Neural cell (in vitro differentiated cells): ENCODE measurements around the gene MAST1. TPM values are rescaled to one million over a fixed set of nuclear protein-coding genes. Genes with fewer than 3 reads are reported as not detected.
"Not testable (repeated sequence)": the region's sequence is repeated elsewhere in the genome, so short reads cannot be mapped to it uniquely, and the experiment has no call there.

Experiments used
- H2AFZ ChIP-seq: fragments of 200-600, 300-800 bp; sonication (generic), shearing (Covaris generic); 2 replicates; pipeline ENCODE4 v1.6.0; 2014; ENCODE audit warnings: low read depth, mild to moderate bottlenecking, antibody characterized with exemption, low read length, moderate library complexity
- H3F3A ChIP-seq: fragments of 200-600 bp; shearing (Covaris generic); 2 replicates; pipeline ENCODE4 v1.6.1; 2016; ENCODE audit warnings: mild to moderate bottlenecking, moderate library complexity, mixed read lengths, antibody characterized with exemption, low read length; ENCODE audit not compliant: insufficient read depth, poor library complexity, severe bottlenecking
- H3K27ac ChIP-seq: fragments of 200-600, 300-800 bp; sonication (generic), shearing (Covaris generic); 2 replicates; pipeline ENCODE4 v1.5.1; 2014; ENCODE audit warnings: mild to moderate bottlenecking, low read length, moderate library complexity
- H3K27me3 ChIP-seq: fragments of 300-800, 200-600 bp; sonication (generic), shearing (Covaris generic); 2 replicates; pipeline ENCODE4 v1.6.0; 2014; ENCODE audit warnings: mild to moderate bottlenecking, low read depth, low read length, moderate library complexity; ENCODE audit not compliant: insufficient read depth
- H3K36me3 ChIP-seq: fragments of 300-800, 200-600 bp; sonication (generic), shearing (Covaris generic); 2 replicates; pipeline ENCODE4 v1.5.1; 2014; ENCODE audit warnings: mild to moderate bottlenecking, antibody characterized with exemption, low read length, moderate library complexity; ENCODE audit not compliant: insufficient read depth
- H3K4me2 ChIP-seq: fragments of 300-800, 200-600 bp; sonication (generic), shearing (Covaris generic); 2 replicates; pipeline ENCODE4 v1.6.0; 2014; ENCODE audit warnings: mild to moderate bottlenecking, low read length
- H3K4me3 ChIP-seq: fragments of 300-800, 200-600 bp; sonication (generic), shearing (Covaris generic); 2 replicates; pipeline ENCODE4 v1.5.1; 2014; ENCODE audit warnings: mild to moderate bottlenecking, low read length, moderate library complexity
- H3K79me2 ChIP-seq: fragments of 200-600 bp; shearing (Covaris generic); replicated peaks from 2 replicates; pipeline ENCODE4 v1.6.0; 2014; ENCODE audit warnings: mild to moderate bottlenecking, low read length, moderate library complexity; ENCODE audit not compliant: insufficient read depth
- H3K9ac ChIP-seq: fragments of 300-800, 200-600 bp; sonication (generic), shearing (Covaris generic); 2 replicates; pipeline ENCODE4 v1.6.1; 2016; ENCODE audit warnings: mild to moderate bottlenecking, low read length, mixed read lengths
- H3K9me2 ChIP-seq: fragments of 200-600 bp; shearing (Covaris generic); 2 replicates; pipeline ENCODE4 v1.6.1; 2016; ENCODE audit warnings: mild to moderate bottlenecking, low read length, mixed read lengths; ENCODE audit not compliant: insufficient read depth
- H3K9me3 ChIP-seq: fragments of 200-600, 300-800 bp; sonication (generic), shearing (Covaris generic); 2 replicates; pipeline ENCODE4 v1.6.1; 2016; ENCODE audit warnings: mild to moderate bottlenecking, mixed run types, low read length, moderate library complexity, mixed read lengths
- H4K20me1 ChIP-seq: fragments of 200-600 bp; shearing (Covaris generic); 2 replicates; pipeline ENCODE4 v1.6.1; 2016; ENCODE audit warnings: mild to moderate bottlenecking, mixed run types; ENCODE audit not compliant: insufficient read depth
- EP300 ChIP-seq: fragments of 450-650 bp; conservative IDR thresholded peaks from 2 replicates; pipeline ENCODE4 v1.6.1; 2014; ENCODE audit warnings: antibody characterized with exemption, mild to moderate bottlenecking, moderate library complexity; ENCODE audit not compliant: poor library complexity, severe bottlenecking
- EZH2 ChIP-seq: fragments of 200-600, 300-800 bp; shearing (Covaris generic), sonication (generic); IDR thresholded peaks from 2 replicates; pipeline ENCODE4 v1.6.1; 2014; ENCODE audit warnings: antibody characterized with exemption, low read length, borderline replicate concordance, mild to moderate bottlenecking; ENCODE audit not compliant: insufficient read depth, poor library complexity, severe bottlenecking
- MXI1 ChIP-seq: fragments of 450-650 bp; conservative IDR thresholded peaks from 2 replicates; pipeline ENCODE4 v1.6.1; 2014; ENCODE audit warnings: antibody characterized with exemption, mild to moderate bottlenecking; ENCODE audit not compliant: poor library complexity, severe bottlenecking
- POLR2AphosphoS5 ChIP-seq: IDR thresholded peaks from 2 replicates; pipeline ENCODE4 v1.6.1; 2012
- RAD21 ChIP-seq: fragments of 450-650 bp; conservative IDR thresholded peaks from 2 replicates; pipeline ENCODE4 v1.6.1; 2014; ENCODE audit warnings: antibody characterized with exemption, mild to moderate bottlenecking, moderate library complexity
- SMC3 ChIP-seq: fragments of 450-650 bp; conservative IDR thresholded peaks from 2 replicates; pipeline ENCODE4 v1.6.1; 2014; ENCODE audit warnings: antibody characterized with exemption, mild to moderate bottlenecking, moderate library complexity; ENCODE audit not compliant: poor library complexity
- TAF1 ChIP-seq: IDR thresholded peaks from 2 replicates; pipeline ENCODE4 v1.6.1; 2012; ENCODE audit warnings: low read depth
- polyA plus RNA-seq: library from polyadenylated mRNA; depleted of rRNA; stranded (reverse); fragments of >200 nt; gene quantifications from 2 replicates; pipeline ENCODE4 v1.2.3, GENCODE V29; 2014
- TF ChIP-seq, protein P1 (sequence below): fragments of 450-650 bp; IDR thresholded peaks from 2 replicates; pipeline ENCODE4 v1.5.1; 2014; ENCODE audit warnings: antibody characterized with exemption, mild to moderate bottlenecking, moderate library complexity; ENCODE audit not compliant: poor library complexity, severe bottlenecking
- TF ChIP-seq, protein P2 (sequence below): IDR thresholded peaks from 2 replicates; pipeline ENCODE4 v1.6.1; 2012; ENCODE audit warnings: borderline replicate concordance

MAST1 gene
- polyA plus RNA-seq, 1 donor from 2014 or later, result 65.0 TPM

DNA sequence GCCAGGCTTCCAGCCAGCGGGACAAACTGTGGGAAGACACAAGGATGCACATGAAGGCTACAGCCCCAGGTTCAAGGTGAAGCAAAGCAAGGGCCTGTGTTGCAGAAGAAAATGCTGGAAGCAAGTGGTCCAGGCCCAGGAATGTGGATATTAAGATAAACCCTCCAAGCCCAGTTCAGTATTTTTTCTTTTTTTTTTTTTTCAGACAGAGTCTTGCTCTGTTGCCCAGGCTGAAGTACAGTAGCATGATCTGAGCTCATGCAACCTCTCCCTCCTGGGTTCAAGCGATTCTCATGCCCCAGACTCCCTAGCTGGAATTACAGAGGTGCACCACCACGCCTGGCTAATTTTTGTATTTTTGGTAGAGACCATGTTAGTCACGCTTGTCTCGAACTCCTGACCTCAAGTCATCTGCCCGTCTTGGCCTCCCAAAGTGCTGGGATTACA lies 41.2 kb upstream of the MAST1 start:
- TF ChIP-seq, protein P1, sequence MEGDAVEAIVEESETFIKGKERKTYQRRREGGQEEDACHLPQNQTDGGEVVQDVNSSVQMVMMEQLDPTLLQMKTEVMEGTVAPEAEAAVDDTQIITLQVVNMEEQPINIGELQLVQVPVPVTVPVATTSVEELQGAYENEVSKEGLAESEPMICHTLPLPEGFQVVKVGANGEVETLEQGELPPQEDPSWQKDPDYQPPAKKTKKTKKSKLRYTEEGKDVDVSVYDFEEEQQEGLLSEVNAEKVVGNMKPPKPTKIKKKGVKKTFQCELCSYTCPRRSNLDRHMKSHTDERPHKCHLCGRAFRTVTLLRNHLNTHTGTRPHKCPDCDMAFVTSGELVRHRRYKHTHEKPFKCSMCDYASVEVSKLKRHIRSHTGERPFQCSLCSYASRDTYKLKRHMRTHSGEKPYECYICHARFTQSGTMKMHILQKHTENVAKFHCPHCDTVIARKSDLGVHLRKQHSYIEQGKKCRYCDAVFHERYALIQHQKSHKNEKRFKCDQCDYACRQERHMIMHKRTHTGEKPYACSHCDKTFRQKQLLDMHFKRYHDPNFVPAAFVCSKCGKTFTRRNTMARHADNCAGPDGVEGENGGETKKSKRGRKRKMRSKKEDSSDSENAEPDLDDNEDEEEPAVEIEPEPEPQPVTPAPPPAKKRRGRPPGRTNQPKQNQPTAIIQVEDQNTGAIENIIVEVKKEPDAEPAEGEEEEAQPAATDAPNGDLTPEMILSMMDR, result no peak
- TF ChIP-seq EP300 (no peak), POLR2AphosphoS5 (no peak), MXI1 (no peak), TAF1 (no peak), EZH2 (no peak), SMC3 (no peak)
- Histone ChIP-seq H3K9me2 (no peaks in the 10 kb centered on the region), H3K27ac (no peak overlapping the region), H3K36me3 (no peaks in the 10 kb centered on the region), H3K79me2 (peaks cover 19% of the 10 kb centered on the region), H4K20me1 (no peaks in the 10 kb centered on the region), H3K4me3 (no peak overlapping the region), H3K4me2 (no peak overlapping the region), H2AFZ (no peak overlapping the region), H3K27me3 (peaks cover 11% of the 10 kb centered on the region), H3K9ac (no peak overlapping the region), H3F3A (no peaks in the 10 kb centered on the region), H3K9me3 (no peaks in the 10 kb centered on the region)

DNA sequence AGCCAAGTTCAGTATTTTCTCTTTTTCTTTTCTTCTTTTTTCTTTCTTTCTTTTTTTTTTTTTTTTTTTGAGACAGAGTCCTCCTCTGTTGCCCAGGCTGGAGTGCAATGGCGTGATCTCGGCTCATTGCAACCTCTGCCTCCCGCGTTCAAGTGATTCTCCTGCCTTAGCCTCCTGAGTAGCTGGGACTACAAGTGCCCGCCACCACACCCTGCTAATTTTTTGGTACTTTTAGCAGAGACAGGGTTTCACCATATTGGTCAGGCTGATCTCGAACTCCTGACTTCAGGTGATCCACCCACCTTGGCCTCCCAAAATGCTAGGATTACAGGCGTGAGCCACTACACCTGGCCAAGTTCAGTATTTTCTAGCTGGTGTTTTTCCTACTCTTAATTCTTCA lies 40.7 kb upstream of the MAST1 start:
- H3K27ac ChIP-seq, H4K20me1 ChIP-seq, H3F3A ChIP-seq, H3K9me3 ChIP-seq, H3K4me2 ChIP-seq, H3K36me3 ChIP-seq, H3K4me3 ChIP-seq, H3K9ac ChIP-seq, H3K27me3 ChIP-seq, H2AFZ ChIP-seq, H3K9me2 ChIP-seq: not testable (repeated sequence)
- peaks cover 19% of the 10 kb centered on the region for H3K79me2 ChIP-seq

DNA sequence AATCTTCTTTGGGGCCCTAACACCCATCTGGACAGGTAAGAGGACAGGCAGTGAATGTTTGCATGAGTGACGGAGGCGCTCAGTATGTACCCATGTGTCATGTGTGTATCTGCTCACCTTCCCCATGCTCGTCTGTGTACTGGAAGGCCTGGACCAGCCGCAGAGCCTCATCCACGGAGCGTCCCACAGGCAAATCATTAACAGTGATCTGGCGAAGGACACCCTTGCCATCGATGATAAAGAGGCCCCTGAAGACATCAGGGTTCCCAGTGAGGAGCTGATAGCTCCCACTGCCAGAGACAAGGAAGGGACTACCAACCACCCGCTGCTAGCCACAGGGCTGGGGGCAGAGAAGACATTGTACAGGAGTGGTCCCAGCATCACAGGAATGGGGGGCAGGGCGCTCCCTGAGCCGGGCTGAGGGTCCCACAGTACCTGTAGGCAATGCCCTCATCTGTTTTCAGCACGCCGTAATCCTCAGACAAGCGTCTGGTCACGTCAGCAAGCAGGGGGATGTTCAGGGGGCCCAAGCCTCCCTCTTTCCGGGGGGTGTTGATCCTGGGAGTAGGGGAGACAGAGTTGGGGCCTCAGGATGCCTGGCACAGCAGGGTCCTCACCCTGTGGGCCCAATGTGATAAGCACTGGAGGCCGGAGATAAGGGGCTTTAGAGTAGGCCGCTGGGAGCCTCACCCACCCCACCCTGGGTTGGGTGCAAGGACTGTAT lies 38.4 kb upstream of the MAST1 start:
- peaks cover 19% of the 10 kb centered on the region for H3K79me2 ChIP-seq
- no peaks in the 10 kb centered on the region for H3K27me3 ChIP-seq
- no peak overlapping the region for H2AFZ ChIP-seq
- H3K4me3 ChIP-seq, result peak overlapping the region; percentile 95
- TF ChIP-seq, protein P2, sequence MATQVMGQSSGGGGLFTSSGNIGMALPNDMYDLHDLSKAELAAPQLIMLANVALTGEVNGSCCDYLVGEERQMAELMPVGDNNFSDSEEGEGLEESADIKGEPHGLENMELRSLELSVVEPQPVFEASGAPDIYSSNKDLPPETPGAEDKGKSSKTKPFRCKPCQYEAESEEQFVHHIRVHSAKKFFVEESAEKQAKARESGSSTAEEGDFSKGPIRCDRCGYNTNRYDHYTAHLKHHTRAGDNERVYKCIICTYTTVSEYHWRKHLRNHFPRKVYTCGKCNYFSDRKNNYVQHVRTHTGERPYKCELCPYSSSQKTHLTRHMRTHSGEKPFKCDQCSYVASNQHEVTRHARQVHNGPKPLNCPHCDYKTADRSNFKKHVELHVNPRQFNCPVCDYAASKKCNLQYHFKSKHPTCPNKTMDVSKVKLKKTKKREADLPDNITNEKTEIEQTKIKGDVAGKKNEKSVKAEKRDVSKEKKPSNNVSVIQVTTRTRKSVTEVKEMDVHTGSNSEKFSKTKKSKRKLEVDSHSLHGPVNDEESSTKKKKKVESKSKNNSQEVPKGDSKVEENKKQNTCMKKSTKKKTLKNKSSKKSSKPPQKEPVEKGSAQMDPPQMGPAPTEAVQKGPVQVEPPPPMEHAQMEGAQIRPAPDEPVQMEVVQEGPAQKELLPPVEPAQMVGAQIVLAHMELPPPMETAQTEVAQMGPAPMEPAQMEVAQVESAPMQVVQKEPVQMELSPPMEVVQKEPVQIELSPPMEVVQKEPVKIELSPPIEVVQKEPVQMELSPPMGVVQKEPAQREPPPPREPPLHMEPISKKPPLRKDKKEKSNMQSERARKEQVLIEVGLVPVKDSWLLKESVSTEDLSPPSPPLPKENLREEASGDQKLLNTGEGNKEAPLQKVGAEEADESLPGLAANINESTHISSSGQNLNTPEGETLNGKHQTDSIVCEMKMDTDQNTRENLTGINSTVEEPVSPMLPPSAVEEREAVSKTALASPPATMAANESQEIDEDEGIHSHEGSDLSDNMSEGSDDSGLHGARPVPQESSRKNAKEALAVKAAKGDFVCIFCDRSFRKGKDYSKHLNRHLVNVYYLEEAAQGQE, result no peak
- TF ChIP-seq RAD21, result no peak
- no peak for TF ChIP-seq EP300
- TF ChIP-seq TAF1, result no peak
- no peak for TF ChIP-seq MXI1
- no peak for TF ChIP-seq POLR2AphosphoS5
- no peak for TF ChIP-seq EZH2
- no peak for TF ChIP-seq SMC3
- TF ChIP-seq, protein P1, result no peak
- no peaks in the 10 kb centered on the region for H4K20me1 ChIP-seq
- no peaks in the 10 kb centered on the region for H3F3A ChIP-seq
- H3K4me2 ChIP-seq, result peak overlapping the region; percentile 93
- peak overlapping the region; percentile 85 for H3K27ac ChIP-seq
- H3K9me2 ChIP-seq, result no peaks in the 10 kb centered on the region
- no peaks in the 10 kb centered on the region for H3K9me3 ChIP-seq
- no peaks in the 10 kb centered on the region for H3K36me3 ChIP-seq
- peak overlapping the region; percentile 97 for H3K9ac ChIP-seq
